SK-N-SH (cell line): ENCODE results near the gene PCGF3. TPM values are rescaled to one million over a fixed set of nuclear protein-coding genes. Genes with fewer than 3 reads are reported as not detected.

Source experiments
- CTCF ChIA-PET: fragments of 300-600, 350-600 bp; formaldehyde crosslinking; extraction: SDS; loops from one replicate; lab custom pipeline; 2021; lab: Yijun Ruan, JAX
- POLR2A ChIA-PET: fragments of 350-600 bp; sonication (Branson Sonifier 250); formaldehyde crosslinking; extraction: SDS; loops from one replicate; lab custom pipeline; 2020; ENCODE audit warnings: antibody characterized with exemption, inconsistent platforms; lab: Yijun Ruan, JAX
- DNase-seq: peaks from one replicate; pipeline ENCODE4 v3.0.0; 2012
- H2AFZ ChIP-seq: fragments of 200-600 bp; sonication (generic); 2 replicates; pipeline ENCODE4 v1.8.1; 2016; ENCODE audit warnings: antibody characterized with exemption, mild to moderate bottlenecking, low read depth
- H3F3A ChIP-seq: fragments of 200-600 bp; sonication (generic); replicated peaks from 2 replicates; pipeline ENCODE3; 2016; ENCODE audit warnings: antibody characterized with exemption, mild to moderate bottlenecking; ENCODE audit not compliant: insufficient read depth
- H3K27ac ChIP-seq, 2 experiments: fragments of 200-500 bp in 1 of 2; fragments of 200-600 bp in 1 of 2; sonication (Bioruptor generic) in 1 of 2; sonication (generic), shearing (Covaris generic) in 1 of 2; 2 replicates each; pipeline versions ENCODE4 v1.5.1 to v1.6.1; 2014 to 2016; ENCODE audit warnings: low read depth in 2 of 2, inconsistent platforms in 1 of 2, low read length in 1 of 2, mild to moderate bottlenecking in 1 of 2, mixed read lengths in 1 of 2
- H3K27me3 ChIP-seq: fragments of 200-600 bp; sonication (generic), shearing (Covaris generic); 2 replicates; pipeline ENCODE4 v1.6.1; 2016; ENCODE audit warnings: mixed run types; ENCODE audit not compliant: insufficient read depth
- H3K36me3 ChIP-seq, 2 experiments: fragments of 200-500 bp in 1 of 2; fragments of 200-600 bp in 1 of 2; sonication (Bioruptor generic) in 1 of 2; sonication (generic) in 1 of 2; replicated peaks in 1 of 2; 2 replicates each; pipeline versions ENCODE3 to v1.5.1; 2014 to 2016; ENCODE audit warnings: low read length in 1 of 2, mild to moderate bottlenecking in 1 of 2; ENCODE audit not compliant: insufficient read depth in 2 of 2, control insufficient read depth in 1 of 2
- H3K4me1 ChIP-seq, 2 experiments: fragments of 200-500 bp in 1 of 2; fragments of 200-600 bp in 1 of 2; sonication (Bioruptor generic) in 1 of 2; sonication (generic), shearing (Covaris generic) in 1 of 2; 2 replicates each; pipeline versions ENCODE4 v1.5.1 to v1.6.1; 2014 to 2016; ENCODE audit warnings: low read depth in 1 of 2, low read length in 1 of 2, mixed run types in 1 of 2; ENCODE audit not compliant: insufficient read depth in 2 of 2, control insufficient read depth in 1 of 2
- H3K4me2 ChIP-seq: fragments of 200-600 bp; sonication (generic), shearing (Covaris generic); 2 replicates; pipeline ENCODE4 v1.6.1; 2017; ENCODE audit warnings: mixed run types
- H3K4me3 ChIP-seq, 2 experiments: fragments of 200-500 bp in 1 of 2; fragments of 200-600 bp in 1 of 2; sonication (Bioruptor generic) in 1 of 2; sonication (generic), shearing (Covaris generic) in 1 of 2; 2 replicates each; pipeline versions ENCODE4 v1.5.1 to v1.8.1; 2014 to 2016; ENCODE audit warnings: low read depth in 2 of 2, inconsistent platforms in 1 of 2, low read length in 1 of 2, mild to moderate bottlenecking in 1 of 2, mixed read lengths in 1 of 2, moderate library complexity in 1 of 2
- H3K79me2 ChIP-seq: fragments of 200-600 bp; sonication (generic); 2 replicates; pipeline ENCODE4 v1.8.1; 2017; ENCODE audit warnings: mild to moderate bottlenecking; ENCODE audit not compliant: insufficient read depth
- H3K9ac ChIP-seq: fragments of 200-600 bp; sonication (generic); 2 replicates; pipeline ENCODE4 v1.6.1; 2017; ENCODE audit warnings: mixed run types
- H3K9me2 ChIP-seq: fragments of 200-600 bp; sonication (generic); 2 replicates; pipeline ENCODE4 v1.6.1; 2017; ENCODE audit warnings: mixed run types
- H3K9me3 ChIP-seq: fragments of 200-600 bp; sonication (generic); 2 replicates; pipeline ENCODE4 v1.6.1; 2017; ENCODE audit warnings: mixed run types, mild to moderate bottlenecking, moderate library complexity
- H4K20me1 ChIP-seq: fragments of 200-600 bp; sonication (generic); 2 replicates; pipeline ENCODE4 v1.6.1; 2017; ENCODE audit warnings: mild to moderate bottlenecking, mixed run types; ENCODE audit not compliant: insufficient read depth
- CHD2 ChIP-seq: fragments of 150-350 bp; IDR thresholded peaks from 2 replicates; pipeline ENCODE4 v1.6.1; 2018; ENCODE audit warnings: low read length; ENCODE audit not compliant: partially characterized antibody
- ELF1 ChIP-seq: IDR thresholded peaks from 2 replicates; pipeline ENCODE4 v1.4.0; 2012
- EP300 ChIP-seq, 2 experiments: IDR thresholded peaks; 2 replicates each; pipeline versions ENCODE4 v1.4.0 to v1.6.1; 2012; ENCODE audit warnings: borderline replicate concordance in 1 of 2, low read depth in 1 of 2, low read length in 1 of 2
- EZH2phosphoT487 ChIP-seq: fragments of 200-600 bp; sonication (generic); IDR thresholded peaks from 2 replicates; pipeline ENCODE4 v1.6.1; 2017; ENCODE audit warnings: low read depth, mixed run types, mild to moderate bottlenecking, antibody characterized with exemption, moderate library complexity, borderline replicate concordance
- GABPA ChIP-seq: IDR thresholded peaks from 2 replicates; pipeline ENCODE4 v1.4.0; 2012; ENCODE audit warnings: low read depth, mild to moderate bottlenecking
- GATA2 ChIP-seq: sonication (generic); formaldehyde crosslinking; IDR thresholded peaks from 2 replicates; pipeline ENCODE4 v1.5.0; 2020; ENCODE audit warnings: mild to moderate bottlenecking, missing genetic modification reagents
- JUND ChIP-seq: IDR thresholded peaks from 2 replicates; pipeline ENCODE4 v1.4.0; 2012
- MAX ChIP-seq: IDR thresholded peaks from 2 replicates; pipeline ENCODE4 v1.4.0; 2012; ENCODE audit warnings: low read depth
- MXI1 ChIP-seq: IDR thresholded peaks from 2 replicates; pipeline ENCODE4 v1.6.1; 2012; ENCODE audit warnings: mild to moderate bottlenecking, low read depth, low read length, improper control_type of control experiment
- NRF1 ChIP-seq: IDR thresholded peaks from 2 replicates; pipeline ENCODE4 v1.6.1; 2012; ENCODE audit warnings: low read depth, mild to moderate bottlenecking, low read length
- PBX3 ChIP-seq: IDR thresholded peaks from 2 replicates; pipeline ENCODE4; 2012
- POLR2AphosphoS5 ChIP-seq: IDR thresholded peaks from 2 replicates; pipeline ENCODE4 v1.6.1; 2012; ENCODE audit warnings: low read depth, low read length
- RCOR1 ChIP-seq: fragments of 150-350 bp; IDR thresholded peaks from 2 replicates; pipeline ENCODE4 v1.6.1; 2017; ENCODE audit warnings: antibody characterized with exemption, low read length
- REST ChIP-seq: IDR thresholded peaks from 2 replicates; pipeline ENCODE4 v1.6.1; 2012; ENCODE audit warnings: mild to moderate bottlenecking, low read depth, low read length, moderate library complexity
- RFX5 ChIP-seq: IDR thresholded peaks from 2 replicates; pipeline ENCODE4 v1.6.1; 2012; ENCODE audit warnings: mild to moderate bottlenecking, improper control_type of control experiment, low read length
- RXRA ChIP-seq: IDR thresholded peaks from 2 replicates; pipeline ENCODE4 v1.4.0; 2012; ENCODE audit warnings: low read depth, mild to moderate bottlenecking, borderline replicate concordance
- SMC3 ChIP-seq: IDR thresholded peaks from 2 replicates; pipeline ENCODE4 v1.6.1; 2012; ENCODE audit warnings: low read depth, low read length, improper control_type of control experiment
- USF2 ChIP-seq: fragments of 150-350 bp; IDR thresholded peaks from 2 replicates; pipeline ENCODE4 v1.6.1; 2017; ENCODE audit warnings: antibody characterized with exemption, low read length, low read depth, borderline replicate concordance
- WGBS: methylation state at CpG from one replicate; pipeline ENCODE4 v1.1.6; 2017; ENCODE audit warnings: low lambda C conversion rate; 5-methylcytosine and 5-hydroxymethylcytosine counted together
- polyA plus RNA-seq, 3 experiments: library from polyadenylated mRNA; depleted of rRNA; stranded (reverse); fragments of >200 nt; gene quantifications; 2 replicates each; pipeline ENCODE4 v1.2.3, GENCODE V29; 2012

Gene PCGF3
- polyA plus RNA-seq, 1 of the 3 experiments (the other 2 are of a cell fraction), result 44.8 TPM

GRCh38 chr4:725391-726234 is 20.0 kb downstream of the PCGF3 start:
- Histone ChIP-seq H3K4me1 (peaks cover 0 to 11% of the 10 kb centered on the region in 2 experiments; a peak in 2 of 4 replicates), H3K4me2 (no peak overlapping the region), H3K27ac (no peak overlapping the region), H2AFZ (no peak overlapping the region)
- no peak for DNase-seq
- CTCF ChIA-PET, result interaction anchor here (1.4 to 2.1 kb wide), 2 partner anchors 17 kb away, joined by 10 read pairs; no protein-coding TSS in a partner anchor
- TF ChIP-seq SMC3, result no peak
- TF ChIP-seq GATA2 (CRISPR knock-in tag), result no peak
- TF ChIP-seq NRF1, result no peak
- TF ChIP-seq, all 33 proteins: peak for 0
- H3K79me2 ChIP-seq, result peaks cover 80% of the 10 kb centered on the region
- peaks cover 1 to 3% of the 10 kb centered on the region in 2 experiments for H3K36me3 ChIP-seq
- H3K9me3 ChIP-seq, result no peaks in the 10 kb centered on the region
- peaks cover 84% of the 10 kb centered on the region for H4K20me1 ChIP-seq
- H3K4me3 ChIP-seq, result no peak overlapping the region
- no peaks in the 10 kb centered on the region for H3K27me3 ChIP-seq
- no peaks in the 10 kb centered on the region for H3K9me2 ChIP-seq
- H3F3A ChIP-seq, result no peaks in the 10 kb centered on the region
- WGBS, result 95% methylated on average over 19 of the region's 41 CpGs
- POLR2A ChIA-PET, result no interaction called here
- H3K9ac ChIP-seq, result no peak overlapping the region

GRCh38 chr4:726235-726787 is 20.7 kb downstream of the PCGF3 start:
- no peak for DNase-seq
- no peaks in the 10 kb centered on the region for H3K27me3 ChIP-seq
- H3F3A ChIP-seq, result no peaks in the 10 kb centered on the region
- H3K9me2 ChIP-seq, result no peaks in the 10 kb centered on the region
- H4K20me1 ChIP-seq, result peaks cover 82% of the 10 kb centered on the region
- no peak overlapping the region for H3K4me3 ChIP-seq
- no peak overlapping the region for H3K9ac ChIP-seq
- ChIA-PET CTCF (interaction anchor here (1.4 kb wide), 1 partner anchor 16 kb away, joined by 10 read pairs; no protein-coding TSS in a partner anchor), POLR2A (no interaction called here)
- no peaks in the 10 kb centered on the region for H3K9me3 ChIP-seq
- peaks cover 5 to 6% of the 10 kb centered on the region in 2 experiments for H3K36me3 ChIP-seq
- H3K27ac ChIP-seq, result no peak overlapping the region; a peak in 1 of 4 replicates
- H3K4me1 ChIP-seq, result peaks cover 0 to 9% of the 10 kb centered on the region in 2 experiments; a peak in 2 of 4 replicates
- WGBS, result 90% methylated on average over 10 of the region's 16 CpGs
- no peak overlapping the region for H3K4me2 ChIP-seq
- H3K79me2 ChIP-seq, result peaks cover 73% of the 10 kb centered on the region
- TF ChIP-seq USF2 (no peak), CHD2 (no peak), ELF1 (no peak), RFX5 (no peak), GABPA (no peak), JUND (no peak), POLR2AphosphoS5 (no peak), MXI1 (no peak), EZH2phosphoT487 (no peak), PBX3 (no peak), RCOR1 (no peak), RXRA (no peak), MAX (no peak), EP300 (IDR thresholded peaks at IDR 0.05; ENCODE audit: borderline replicate concordance in 1 of 2, low read depth in 1 of 2, low read length in 1 of 2) (no peak), SMC3 (no peak), REST (no peak)
- no peak overlapping the region for H2AFZ ChIP-seq
